NCI-H2227 (cell line): ENCODE results near the gene DR1.
"Not testable (repeated sequence)": the region's sequence is repeated elsewhere in the genome, so short reads cannot be mapped to it uniquely, and the experiment has no call there.

ENCODE experiments used
- DNase-seq: peaks from one replicate; lab custom pipeline; 2025; ENCODE audit not compliant: unreplicated experiment; lab: John Stamatoyannopoulos, UW

The DR1 gene

GRCh38 chr1:93374334-93375106 lies 28.8 kb downstream of the DR1 start:
- no peak for DNase-seq

- no peak for DNase-seq
Observed at GRCh38 chr1:93384656-93385055, 38.9 kb downstream of the DR1 start.

GRCh38 chr1:93386268-93386667 lies 40.6 kb downstream of the DR1 start:
- DNase-seq = not testable (repeated sequence)

GRCh38 chr1:93394514-93394913 lies 48.8 kb downstream of the DR1 start:
- no peak for DNase-seq

GRCh38 chr1:93395195-93395594 lies 49.5 kb downstream of the DR1 start:
- DNase-seq = no peak

GRCh38 chr1:93399781-93400180 lies 54.1 kb downstream of the DR1 start:
- DNase-seq = no peak

- no peak for DNase-seq
Observed at GRCh38 chr1:93408203-93408602, 62.5 kb downstream of the DR1 start.

- no peak for DNase-seq
Observed at GRCh38 chr1:93411000-93411399, 65.3 kb downstream of the DR1 start.

GRCh38 chr1:93414749-93415148 lies 69.0 kb downstream of the DR1 start:
- no peak for DNase-seq

- DNase-seq = no peak
Observed at GRCh38 chr1:93415296-93415695, 69.6 kb downstream of the DR1 start.

- no peak for DNase-seq
Observed at GRCh38 chr1:93416183-93416582, 70.5 kb downstream of the DR1 start.
